Esophagus squamous epithelium (tissue), 4 donors: ENCODE data around the gene MPND.

Experiments used
- POLR2A ChIP-seq, 4 donors: fragments of 450-650 bp; IDR thresholded peaks; one replicate each; pipeline ENCODE4 v1.6.1; 2017; ENCODE audit warnings: antibody characterized with exemption in 4 of 4, mild to moderate bottlenecking in 4 of 4, moderate library complexity in 3 of 4
- TF ChIP-seq, protein P1 (sequence below), 6 experiments: fragments of 450-650 bp in 4 of 6; fragments of 200-600 bp in 2 of 6; sonication (generic) in 2 of 6; IDR thresholded peaks; one replicate each; pipeline ENCODE4 v1.5.1; 2016 to 2019; ENCODE audit warnings: antibody characterized with exemption in 6 of 6, mild to moderate bottlenecking in 4 of 6, moderate library complexity in 4 of 6

DNA sequence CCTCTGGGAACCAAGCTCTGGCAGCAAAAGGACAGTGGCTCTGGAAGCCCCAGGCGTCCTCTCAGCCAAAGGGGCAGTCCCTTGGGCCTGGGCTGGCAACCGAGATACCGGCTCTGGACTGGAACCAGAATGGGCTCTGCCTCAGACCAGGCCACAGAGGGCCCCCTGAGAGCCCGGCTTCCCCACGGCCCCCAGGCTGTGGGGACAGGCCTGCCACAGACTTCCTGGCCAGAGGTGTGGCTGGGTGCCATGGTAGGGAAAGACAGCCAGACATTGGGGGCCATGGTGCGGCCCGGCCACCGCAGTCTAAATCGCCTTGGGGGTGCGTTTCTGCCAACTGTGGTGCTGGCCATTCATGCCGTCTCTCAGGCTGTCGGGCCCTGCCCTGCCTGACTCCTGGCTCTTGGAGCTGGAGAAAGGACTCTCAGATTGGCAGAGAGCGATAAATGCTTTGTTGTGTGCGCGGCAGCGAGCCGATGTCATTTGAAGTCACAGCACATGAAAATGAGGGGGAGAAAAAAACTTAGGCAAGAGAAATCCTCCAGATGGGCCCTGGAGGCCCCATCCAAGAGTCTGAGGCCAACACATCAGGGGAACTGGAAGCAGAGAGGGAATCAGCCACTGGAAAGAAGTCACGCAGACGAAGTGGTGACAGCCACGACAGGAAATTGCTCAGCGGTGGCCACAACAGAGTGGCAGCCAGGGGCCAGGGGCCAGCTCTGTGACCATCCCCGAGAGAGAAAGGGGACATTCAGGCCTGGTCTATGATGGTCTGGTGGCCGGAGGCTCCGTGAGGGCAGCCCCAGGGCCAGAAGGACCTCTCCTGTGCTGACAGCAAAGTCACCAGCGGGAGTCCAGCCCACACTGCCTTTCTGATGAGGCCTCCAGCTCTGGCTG is 30.5 kb downstream of the MPND start:
- TF ChIP-seq, protein P1, sequence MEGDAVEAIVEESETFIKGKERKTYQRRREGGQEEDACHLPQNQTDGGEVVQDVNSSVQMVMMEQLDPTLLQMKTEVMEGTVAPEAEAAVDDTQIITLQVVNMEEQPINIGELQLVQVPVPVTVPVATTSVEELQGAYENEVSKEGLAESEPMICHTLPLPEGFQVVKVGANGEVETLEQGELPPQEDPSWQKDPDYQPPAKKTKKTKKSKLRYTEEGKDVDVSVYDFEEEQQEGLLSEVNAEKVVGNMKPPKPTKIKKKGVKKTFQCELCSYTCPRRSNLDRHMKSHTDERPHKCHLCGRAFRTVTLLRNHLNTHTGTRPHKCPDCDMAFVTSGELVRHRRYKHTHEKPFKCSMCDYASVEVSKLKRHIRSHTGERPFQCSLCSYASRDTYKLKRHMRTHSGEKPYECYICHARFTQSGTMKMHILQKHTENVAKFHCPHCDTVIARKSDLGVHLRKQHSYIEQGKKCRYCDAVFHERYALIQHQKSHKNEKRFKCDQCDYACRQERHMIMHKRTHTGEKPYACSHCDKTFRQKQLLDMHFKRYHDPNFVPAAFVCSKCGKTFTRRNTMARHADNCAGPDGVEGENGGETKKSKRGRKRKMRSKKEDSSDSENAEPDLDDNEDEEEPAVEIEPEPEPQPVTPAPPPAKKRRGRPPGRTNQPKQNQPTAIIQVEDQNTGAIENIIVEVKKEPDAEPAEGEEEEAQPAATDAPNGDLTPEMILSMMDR (IDR thresholded peaks at IDR 0.05): no peak
- TF ChIP-seq POLR2A (IDR thresholded peaks at IDR 0.05): no peak
